ENCODE data around the gene TH.

The TH gene

DNA sequence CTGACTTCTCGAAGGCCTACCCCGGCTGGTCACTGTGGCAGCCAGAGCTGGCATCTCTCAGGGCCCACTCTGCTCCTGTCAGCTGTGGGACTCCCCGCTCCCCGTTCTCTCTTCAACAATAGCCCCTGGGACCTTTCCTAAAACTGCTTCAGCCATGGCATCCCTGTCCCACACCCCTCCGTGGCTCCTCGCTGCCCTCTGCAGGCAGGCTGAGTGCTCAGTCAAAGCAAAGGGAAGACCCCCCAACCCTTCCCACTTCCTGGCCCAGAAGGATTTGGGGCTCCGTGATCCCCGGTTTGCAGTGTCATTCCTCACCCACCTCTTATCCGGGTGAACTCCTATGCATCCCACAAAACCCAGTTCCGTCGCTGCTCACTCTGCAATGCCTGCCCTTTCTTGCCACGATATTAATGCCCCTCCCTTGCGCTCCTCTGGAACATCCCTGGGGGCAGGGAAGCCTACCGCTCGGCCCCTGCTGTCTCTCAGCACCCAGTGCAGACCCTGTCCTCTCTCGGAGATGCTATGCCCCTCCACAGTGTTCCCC, 1.6 kb upstream of the TH start:
- H3K79me2 ChIP-seq (ENCODE audit: low read length): no peaks in the 10 kb centered on the region
- peaks cover 79% of the 10 kb centered on the region for H3K27me3 ChIP-seq (replicated peaks; ENCODE audit: insufficient read depth, low read length)
- H3F3A ChIP-seq (ENCODE audit: insufficient read depth, low read length): no peaks in the 10 kb centered on the region
- H2AFZ ChIP-seq (ENCODE audit: low read length): no peak overlapping the region
- no peaks in the 10 kb centered on the region for H3K9me3 ChIP-seq (replicated peaks; ENCODE audit: insufficient read depth, low read length)
- H4K20me1 ChIP-seq (ENCODE audit: insufficient read depth, low read length): no peaks in the 10 kb centered on the region
- no peak overlapping the region for H3K4me3 ChIP-seq (ENCODE audit: low read length)
- H3K9ac ChIP-seq (ENCODE audit: low read length): no peak overlapping the region
- TF ChIP-seq, protein P1, sequence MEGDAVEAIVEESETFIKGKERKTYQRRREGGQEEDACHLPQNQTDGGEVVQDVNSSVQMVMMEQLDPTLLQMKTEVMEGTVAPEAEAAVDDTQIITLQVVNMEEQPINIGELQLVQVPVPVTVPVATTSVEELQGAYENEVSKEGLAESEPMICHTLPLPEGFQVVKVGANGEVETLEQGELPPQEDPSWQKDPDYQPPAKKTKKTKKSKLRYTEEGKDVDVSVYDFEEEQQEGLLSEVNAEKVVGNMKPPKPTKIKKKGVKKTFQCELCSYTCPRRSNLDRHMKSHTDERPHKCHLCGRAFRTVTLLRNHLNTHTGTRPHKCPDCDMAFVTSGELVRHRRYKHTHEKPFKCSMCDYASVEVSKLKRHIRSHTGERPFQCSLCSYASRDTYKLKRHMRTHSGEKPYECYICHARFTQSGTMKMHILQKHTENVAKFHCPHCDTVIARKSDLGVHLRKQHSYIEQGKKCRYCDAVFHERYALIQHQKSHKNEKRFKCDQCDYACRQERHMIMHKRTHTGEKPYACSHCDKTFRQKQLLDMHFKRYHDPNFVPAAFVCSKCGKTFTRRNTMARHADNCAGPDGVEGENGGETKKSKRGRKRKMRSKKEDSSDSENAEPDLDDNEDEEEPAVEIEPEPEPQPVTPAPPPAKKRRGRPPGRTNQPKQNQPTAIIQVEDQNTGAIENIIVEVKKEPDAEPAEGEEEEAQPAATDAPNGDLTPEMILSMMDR (IDR thresholded peaks at IDR 0.05; ENCODE audit: low read length): no peak
- TF ChIP-seq EZH2phosphoT487 (IDR thresholded peaks at IDR 0.05; ENCODE audit: low read length) (no peak), EZH2 (optimal IDR thresholded peaks at IDR 0.05; ENCODE audit: low read depth, low read length) (no peak)
- no peak for DNase-seq
- H3K4me1 ChIP-seq (ENCODE audit: low read length): no peaks in the 10 kb centered on the region
- H3K4me2 ChIP-seq (ENCODE audit: low read depth, low read length): no peak overlapping the region
- no peak overlapping the region for H3K27ac ChIP-seq (ENCODE audit: low read length)
- no peaks in the 10 kb centered on the region for H3K9me2 ChIP-seq (replicated peaks; ENCODE audit: insufficient read depth, low read length)
- H3K36me3 ChIP-seq (replicated peaks; ENCODE audit: insufficient read depth, low read length): no peaks in the 10 kb centered on the region

DNA sequence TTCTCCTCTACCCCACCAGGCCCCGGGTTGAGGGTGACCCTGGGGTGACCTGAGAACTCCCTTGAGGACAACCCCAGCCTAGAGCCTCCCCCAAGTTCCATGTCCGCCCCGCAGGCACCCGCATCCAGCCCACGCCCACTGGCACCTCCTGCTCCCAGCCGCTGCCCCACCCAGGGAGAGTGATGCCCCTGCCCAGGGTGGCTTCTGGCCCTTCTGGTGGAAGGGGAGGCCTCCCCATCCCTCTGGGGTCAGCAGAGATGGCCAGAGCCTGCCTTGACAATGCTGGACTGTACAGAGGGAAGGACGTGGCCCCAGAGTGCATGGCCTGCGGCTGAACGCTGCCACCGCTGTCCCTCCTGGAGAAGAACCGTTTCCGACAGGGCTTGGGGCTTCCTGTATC, 1.1 kb upstream of the TH start:
- H3K9ac ChIP-seq (ENCODE audit: low read length): no peak overlapping the region
- no peak overlapping the region for H3K4me3 ChIP-seq (ENCODE audit: low read length)
- TF ChIP-seq EZH2 (optimal IDR thresholded peaks at IDR 0.05; ENCODE audit: low read depth, low read length) (no peak), EZH2phosphoT487 (IDR thresholded peaks at IDR 0.05; ENCODE audit: low read length) (no peak)
- TF ChIP-seq, protein P1 (IDR thresholded peaks at IDR 0.05; ENCODE audit: low read length): no peak
- no peak overlapping the region for H3K4me2 ChIP-seq (ENCODE audit: low read depth, low read length)
- H3K36me3 ChIP-seq (replicated peaks; ENCODE audit: insufficient read depth, low read length): no peaks in the 10 kb centered on the region
- H4K20me1 ChIP-seq (ENCODE audit: insufficient read depth, low read length): no peaks in the 10 kb centered on the region
- H3K79me2 ChIP-seq (ENCODE audit: low read length): no peaks in the 10 kb centered on the region
- DNase-seq: no peak
- H3K9me3 ChIP-seq (replicated peaks; ENCODE audit: insufficient read depth, low read length): no peaks in the 10 kb centered on the region
- no peaks in the 10 kb centered on the region for H3K9me2 ChIP-seq (replicated peaks; ENCODE audit: insufficient read depth, low read length)
- H3F3A ChIP-seq (ENCODE audit: insufficient read depth, low read length): no peaks in the 10 kb centered on the region
- no peak overlapping the region for H3K27ac ChIP-seq (ENCODE audit: low read length)
- H2AFZ ChIP-seq (ENCODE audit: low read length): no peak overlapping the region
- peaks cover 81% of the 10 kb centered on the region for H3K27me3 ChIP-seq (replicated peaks; ENCODE audit: insufficient read depth, low read length)
- H3K4me1 ChIP-seq (ENCODE audit: low read length): no peaks in the 10 kb centered on the region

DNA sequence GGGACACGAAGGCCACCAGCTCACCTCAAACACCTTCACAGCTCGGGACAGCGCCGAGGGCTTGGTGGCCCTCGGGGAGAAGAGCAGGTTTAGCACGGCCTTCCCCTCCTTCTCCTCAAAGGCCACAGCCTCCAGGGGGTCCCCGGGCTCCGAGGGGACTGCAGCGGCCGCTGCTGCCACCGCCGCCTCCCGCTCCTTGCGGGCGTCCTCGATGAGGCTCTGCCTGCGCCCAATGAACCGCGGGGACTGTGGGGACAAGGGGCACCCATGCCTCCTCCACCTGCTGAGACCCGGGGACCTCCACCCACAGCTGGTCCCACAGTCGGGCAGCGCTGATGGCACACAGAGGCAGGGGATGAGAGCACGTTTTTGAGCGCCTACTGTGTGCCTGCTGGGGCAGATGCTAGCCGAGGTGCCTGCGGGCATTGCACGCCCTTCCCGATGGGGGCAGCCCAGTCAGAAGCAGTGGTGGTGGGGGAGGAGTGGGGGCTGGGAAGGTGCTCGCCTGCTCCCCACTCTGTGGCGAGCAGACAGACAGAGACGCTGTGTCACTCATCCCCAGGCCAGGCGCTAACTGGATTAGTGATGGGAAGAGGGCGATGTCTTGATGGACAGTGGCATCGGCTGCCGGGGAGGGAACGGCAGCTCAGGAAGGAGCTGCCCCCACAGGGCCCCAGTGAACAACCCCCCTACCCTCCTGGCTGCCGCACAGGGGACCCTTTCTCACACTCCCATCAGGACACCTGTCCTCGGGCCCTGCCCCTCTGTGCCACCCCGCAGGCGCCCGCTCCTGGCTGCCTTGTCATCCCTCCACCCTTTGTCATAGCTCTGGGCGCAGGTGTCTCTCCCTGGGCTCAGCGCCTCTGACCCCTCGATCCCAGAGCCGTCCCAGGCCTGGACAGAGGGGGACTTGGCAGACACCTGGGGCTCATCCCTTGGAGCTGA, 1.7 kb downstream of the TH start:
- TF ChIP-seq EZH2 (optimal IDR thresholded peaks at IDR 0.05; ENCODE audit: low read depth, low read length): no peak
- no peak for TF ChIP-seq EZH2phosphoT487 (IDR thresholded peaks at IDR 0.05; ENCODE audit: low read length)
- TF ChIP-seq, protein P1 (IDR thresholded peaks at IDR 0.05; ENCODE audit: low read length): no peak
- Histone ChIP-seq H3K9ac (ENCODE audit: low read length) (no peak overlapping the region), H4K20me1 (ENCODE audit: insufficient read depth, low read length) (no peaks in the 10 kb centered on the region), H3F3A (ENCODE audit: insufficient read depth, low read length) (no peaks in the 10 kb centered on the region), H3K27me3 (replicated peaks; ENCODE audit: insufficient read depth, low read length) (peaks cover 82% of the 10 kb centered on the region), H3K79me2 (ENCODE audit: low read length) (no peaks in the 10 kb centered on the region), H3K36me3 (replicated peaks; ENCODE audit: insufficient read depth, low read length) (no peaks in the 10 kb centered on the region), H3K4me3 (ENCODE audit: low read length) (no peak overlapping the region), H3K27ac (ENCODE audit: low read length) (no peak overlapping the region), H3K9me2 (replicated peaks; ENCODE audit: insufficient read depth, low read length) (no peaks in the 10 kb centered on the region), H3K4me1 (ENCODE audit: low read length) (no peaks in the 10 kb centered on the region), H3K4me2 (ENCODE audit: low read depth, low read length) (no peak overlapping the region), H2AFZ (ENCODE audit: low read length) (no peak overlapping the region), H3K9me3 (replicated peaks; ENCODE audit: insufficient read depth, low read length) (no peaks in the 10 kb centered on the region)
- DNase-seq: no peak

Measured in MM.1S (cell line).